Pancreas (tissue), 10 donors: Measurements from ENCODE around the gene ACAD11. TPM values are rescaled to one million over a fixed set of nuclear protein-coding genes. Genes with fewer than 3 reads are reported as not detected.

Experiments
- ATAC-seq, 4 donors: fragments of 200-7000 bp; cut with Tn5 transposase; one replicate each; pipeline versions ENCODE4 v1.8.0 to v1.9.1; 2020; ENCODE audit warnings: mild to moderate bottlenecking in 4 of 4, moderate library complexity in 4 of 4
- DNase-seq, 6 donors: peaks; one replicate each; pipeline ENCODE4 v3.0.0-alpha.2; 2020
- FAIRE-seq: peaks from 2 replicates; lab custom pipeline; 2012; peaks lifted over from hg19 to GRCh38; lab: Jason Lieb, UNC
- H3K27ac ChIP-seq, 4 donors: fragments of 200-600 bp; sonication (generic); 1 replicate in 3 of 4; 2 replicates in 1 of 4; pipeline versions ENCODE4 v1.5.0 to v1.8.0; 2020
- H3K27me3 ChIP-seq, 4 donors: fragments of 200-600 bp; one replicate each; pipeline ENCODE4 v1.8.0; 2021
- H3K36me3 ChIP-seq, 3 donors: fragments of 200-600 bp; sonication (generic) in 1 of 3; one replicate each; pipeline versions ENCODE4 v1.5.0 to v1.8.0; 2020 to 2021
- H3K4me1 ChIP-seq, 3 donors: fragments of 200-600 bp; one replicate each; pipeline ENCODE4 v1.8.0; 2021
- H3K4me3 ChIP-seq, 4 donors: fragments of 200-600 bp; sonication (generic) in 2 of 4; one replicate each; pipeline versions ENCODE4 v1.5.0 to v1.8.0; 2020 to 2021
- H3K9me3 ChIP-seq, 4 donors: fragments of 200-600 bp; one replicate each; pipeline ENCODE4 v1.8.0; 2021
- CTCF ChIP-seq, 4 donors: fragments of 200-600 bp; sonication (generic) in 3 of 4; IDR thresholded peaks; one replicate each; pipeline versions ENCODE4 v1.5.0 to v1.8.0; 2021; ENCODE audit warnings: antibody characterized with exemption in 4 of 4
- WGBS, 2 donors: extraction: QIAGEN DNeasy Blood & Tissue Kit; methylation state at CpG; one replicate each; pipeline ENCODE4 v1.1.7; 2013; 5-methylcytosine and 5-hydroxymethylcytosine counted together
- intact Hi-C, 3 donors: fragments of 100-400 bp; cut with DNase I; formaldehyde crosslinking; loops; one replicate each; pipeline versions ENCODE4 v1.11.1 to v1.14.2; 2022
- polyA plus RNA-seq, 2 donors: library from polyadenylated mRNA; stranded (reverse); fragments of 200-250 nt; gene quantifications; one replicate each; pipeline ENCODE4 v1.2.3, GENCODE V29; 2013
- total RNA-seq, 6 donors: library from RNA; stranded (reverse); fragmentation: NEBNext Ultra II Directional in 4 of 6; extraction: Animal tissue kit (Norgen Biotek cat#: 25700) in 4 of 6; gene quantifications; one replicate each; pipeline versions ENCODE4 v1.2.1 to v1.2.4, GENCODE V29; 2021 to 2023
- donor health status: healthy with polysubstance abuse.
- donor health status: DM: no; HTN: no; CAD: no; lungs with moderate emphysema.
- donor health status: DM: no; HTN: no; CAD: no.
- donor health status: control.
- donor health status: control.
- donor health status: Bipolar disorder and iron deficiency.
- donor health status: DM: yes; HTN: yes; CAD: no.
- donor health status: DM: no; HTN: no; CAD: no.
- donor health status: DM: no; HTN: no; CAD: no.
- donor health status: DM: yes; HTN: yes; CAD: no.

Gene ACAD11
- total and polyA plus RNA-seq, 8 donors = 6.6 to 31.7 (median 12.4) TPM

- Histone ChIP-seq H3K4me1 (no peaks in the 10 kb centered on the region), H3K27me3 (no peaks in the 10 kb centered on the region), H3K4me3 (no peak overlapping the region), H3K9me3 (no peaks in the 10 kb centered on the region), H3K27ac (no peak overlapping the region), H3K36me3 (peaks cover 0 to 6% (median 0%) of the 10 kb centered on the region in 3 donors)
- WGBS, 2 donors = 88 to 96% methylated on average over 1 of the region's 1 CpG
- intact Hi-C loops = no loop called here
- no peak for DNase-seq
- FAIRE-seq = no peak
- no peak for TF ChIP-seq CTCF (IDR thresholded peaks at IDR 0.05)
- ATAC-seq = no peak
Measured at GRCh38 chr3:132509506-132509905, 150.1 kb downstream of the ACAD11 start.

DNA sequence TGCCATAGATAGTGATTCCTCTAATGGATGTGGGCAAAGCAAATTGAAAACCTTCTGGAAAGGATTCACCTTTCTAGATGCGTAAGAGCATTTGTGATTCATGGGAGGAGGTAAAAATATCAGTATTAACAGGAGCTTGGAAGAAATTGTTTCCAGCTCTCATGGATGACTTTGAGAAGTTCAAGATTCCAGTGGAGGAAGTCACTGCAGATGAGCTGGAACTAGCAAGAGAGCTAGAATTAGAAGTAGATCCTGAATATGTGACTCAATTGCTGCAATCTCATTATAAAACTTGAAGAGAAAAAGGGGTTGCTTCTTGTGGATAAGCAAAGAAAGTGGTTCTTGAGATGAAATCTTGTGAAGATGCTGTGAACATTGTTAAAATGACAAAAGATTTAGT, 150.5 kb downstream of the ACAD11 start:
- peaks cover 0 to 6% (median 0%) of the 10 kb centered on the region in 3 donors for H3K36me3 ChIP-seq
- H3K4me3 ChIP-seq = no peak overlapping the region
- DNase-seq = no peak
- no peaks in the 10 kb centered on the region for H3K9me3 ChIP-seq
- ATAC-seq = no peak
- TF ChIP-seq CTCF (IDR thresholded peaks at IDR 0.05) = no peak
- no peaks in the 10 kb centered on the region for H3K4me1 ChIP-seq
- no peaks in the 10 kb centered on the region for H3K27me3 ChIP-seq
- WGBS, 2 donors = 94 to 98% methylated on average over 1 of the region's 1 CpG
- FAIRE-seq = no peak
- intact Hi-C loops = no loop called here
- no peak overlapping the region for H3K27ac ChIP-seq

Other genes starting within 250 kb of the ACAD11 start
- gene DNAJC13, start 242.3 kb downstream of the ACAD11 start, total RNA-seq = 10 to 100 TPM in 5 of 6 donors, 1 to 10 TPM in 1; 8.2 to 23.2 (median 13.7) TPM
- 1 to 10 TPM; 3.8 to 5.7 TPM for gene DNAJC13, start 242.3 kb downstream of the ACAD11 start, polyA plus RNA-seq
- 1 to 10 TPM in 3 of 6 donors, under 1 TPM in 3; 0.74 to 2.1 (median 1.1) TPM for gene ACKR4, start 62.5 kb downstream of the ACAD11 start, total RNA-seq
- 1 to 10 TPM in 1 of 2 donors, under 1 TPM in 1; 0.70 to 1.2 TPM for gene ACKR4, start 62.5 kb downstream of the ACAD11 start, polyA plus RNA-seq
- gene UBA5, start 520 bp upstream of the ACAD11 start, total RNA-seq = 10 to 100 TPM; 32.2 to 45.1 (median 35.7) TPM
- gene UBA5, start 520 bp upstream of the ACAD11 start, polyA plus RNA-seq = 10 to 100 TPM; 47.2 to 49.0 TPM
- 10 to 100 TPM in 4 of 6 donors, 1 to 10 TPM in 2; 6.1 to 12.5 (median 10.3) TPM for gene NPHP3, start 62.6 kb upstream of the ACAD11 start, total RNA-seq
- 10 to 100 TPM; 13.8 to 23.0 TPM for gene NPHP3, start 62.6 kb upstream of the ACAD11 start, polyA plus RNA-seq